Tibial nerve (tissue), 4 donors: ENCODE measurements around the gene PDXP. TPM values are rescaled to one million over a fixed set of nuclear protein-coding genes. Genes with fewer than 3 reads are reported as not detected.

Experiments used
- DNase-seq, 2 donors: peaks; one replicate each; pipeline ENCODE4 v3.0.0-alpha.2; 2019; ENCODE audit warnings: low spot score in 2 of 2
- H3K27ac ChIP-seq, 4 donors: fragments of 200-600 bp; sonication (generic) in 3 of 4; one replicate each; pipeline ENCODE4 v1.5.1; 2017 to 2019; ENCODE audit warnings: mild to moderate bottlenecking in 1 of 4
- H3K27me3 ChIP-seq, 2 donors: fragments of 200-600 bp; sonication (generic) in 1 of 2; one replicate each; pipeline versions ENCODE4 v1.5.1 to v1.6.0; 2017 to 2019
- H3K36me3 ChIP-seq, 3 donors: fragments of 200-600 bp; sonication (generic); one replicate each; pipeline ENCODE4 v1.5.1; 2018 to 2019
- H3K4me1 ChIP-seq, 4 donors: fragments of 200-600 bp; sonication (generic) in 3 of 4; one replicate each; pipeline ENCODE4 v1.5.1; 2017 to 2019
- H3K4me3 ChIP-seq, 4 donors: fragments of 200-600 bp; sonication (generic) in 3 of 4; one replicate each; pipeline ENCODE4 v1.5.1; 2017 to 2019; ENCODE audit warnings: mild to moderate bottlenecking in 1 of 4, moderate library complexity in 1 of 4
- H3K9me3 ChIP-seq, 4 donors: fragments of 200-600 bp; sonication (generic) in 3 of 4; one replicate each; pipeline ENCODE4 v1.5.1; 2017 to 2019
- CTCF ChIP-seq, 5 experiments: fragments of 200-600 bp in 3 of 5; fragments of 450-650 bp in 2 of 5; sonication (generic) in 3 of 5; IDR thresholded peaks; one replicate each; pipeline ENCODE4 v1.5.1; 2016 to 2019; ENCODE audit warnings: antibody characterized with exemption in 5 of 5, mild to moderate bottlenecking in 3 of 5, moderate library complexity in 2 of 5
- EP300 ChIP-seq, 2 donors: sonication (generic); formaldehyde crosslinking; IDR thresholded peaks; one replicate each; pipeline ENCODE4 v1.6.1; 2017; ENCODE audit warnings: antibody characterized with exemption in 2 of 2, mild to moderate bottlenecking in 1 of 2
- POLR2A ChIP-seq, 2 donors: fragments of 450-650 bp; IDR thresholded peaks; one replicate each; pipeline ENCODE4 v1.6.1; 2017; ENCODE audit warnings: antibody characterized with exemption in 2 of 2, mild to moderate bottlenecking in 2 of 2, moderate library complexity in 2 of 2
- WGBS, 2 donors: methylation state at CpG; one replicate each; pipeline ENCODE4 v1.1.5; 2018; 5-methylcytosine and 5-hydroxymethylcytosine counted together
- small RNA-seq: library from RNA; depleted of rRNA; stranded (forward); fragments of <200 nt; gene quantifications from one replicate; pipeline ENCODE3, GENCODE V24; 2016
- total RNA-seq, 4 donors: library from RNA; depleted of rRNA; stranded (reverse); fragments of >200 nt; gene quantifications; one replicate each; pipeline ENCODE4 v1.1.0, GENCODE V29; 2016

PDXP gene
- total RNA-seq, 4 donors from 2014 or later = 14.7 to 19.7 (median 16.2) TPM

GRCh38 chr22:37713761-37714160, 55.2 kb downstream of the PDXP start:
- H3K36me3 ChIP-seq = peaks cover 0 to 32% (median 0%) of the 10 kb centered on the region in 3 donors
- H3K27ac ChIP-seq = no peak overlapping the region
- H3K4me3 ChIP-seq = no peak overlapping the region
- H3K9me3 ChIP-seq = no peaks in the 10 kb centered on the region
- no peaks in the 10 kb centered on the region for H3K27me3 ChIP-seq
- no peak for DNase-seq
- 91 to 92% methylated on average over 7 of the region's 7 CpGs for WGBS, 2 donors
- no peaks in the 10 kb centered on the region for H3K4me1 ChIP-seq
- TF ChIP-seq CTCF (IDR thresholded peaks at IDR 0.05) = no peak
- TF ChIP-seq POLR2A (IDR thresholded peaks at IDR 0.05) = no peak
- no peak for TF ChIP-seq EP300 (IDR thresholded peaks at IDR 0.05)

- 87 to 89% methylated on average over 2 of the region's 2 CpGs for WGBS, 2 donors
- no peak overlapping the region for H3K4me3 ChIP-seq
- TF ChIP-seq POLR2A (IDR thresholded peaks at IDR 0.05) (no peak), EP300 (IDR thresholded peaks at IDR 0.05) (no peak)
- no peak for DNase-seq
- peaks cover 0 to 23% (median 0%) of the 10 kb centered on the region in 3 donors for H3K36me3 ChIP-seq
- no peaks in the 10 kb centered on the region for H3K9me3 ChIP-seq
- H3K27ac ChIP-seq = no peak overlapping the region
- H3K27me3 ChIP-seq = no peaks in the 10 kb centered on the region
- H3K4me1 ChIP-seq = no peaks in the 10 kb centered on the region
Observed at GRCh38 chr22:37714634-37715033, 56.1 kb downstream of the PDXP start.

GRCh38 chr22:37715760-37716159, 57.2 kb downstream of the PDXP start:
- H3K9me3 ChIP-seq = no peaks in the 10 kb centered on the region

More at GRCh38 chr22:37715760-37716159, 57.2 kb downstream of the PDXP start:
- Histone ChIP-seq H3K36me3 (peaks cover 0 to 22% (median 0%) of the 10 kb centered on the region in 3 donors), H3K27ac (no peak overlapping the region), H3K27me3 (no peaks in the 10 kb centered on the region), H3K4me1 (no peaks in the 10 kb centered on the region), H3K4me3 (no peak overlapping the region)
- no peak for DNase-seq
- TF ChIP-seq POLR2A (IDR thresholded peaks at IDR 0.05) (no peak), CTCF (IDR thresholded peaks at IDR 0.05) (no peak), EP300 (IDR thresholded peaks at IDR 0.05) (no peak)
- WGBS, 2 donors = 91 to 93% methylated on average over 7 of the region's 7 CpGs

Small RNA genes lying within 50 kb of the gene (small RNA-seq; reads per million reads assigned to genes)
- not detected for gene RN7SL385P

Other genes with a start within 250 kb of the PDXP start
- 1 to 10 TPM in 3 of 4 donors, under 1 TPM in 1; 0.30 to 4.4 (median 3.1) TPM for gene ELFN2, start 231.2 kb upstream of the PDXP start, total RNA-seq
- gene MFNG, start 172.3 kb upstream of the PDXP start, total RNA-seq = 10 to 100 TPM; 11.7 to 24.9 (median 19.4) TPM
- gene CARD10, start 139.3 kb upstream of the PDXP start, total RNA-seq = 10 to 100 TPM; 12.5 to 21.6 (median 17.0) TPM
- 10 to 100 TPM; 28.4 to 53.4 (median 33.4) TPM for gene CDC42EP1, start 98.2 kb upstream of the PDXP start, total RNA-seq
- gene LGALS2, start 78.6 kb upstream of the PDXP start, total RNA-seq = not detected
- 10 to 100 TPM; 66.3 to 99.0 (median 77.2) TPM for gene GGA1, start 49.9 kb upstream of the PDXP start, total RNA-seq
- 10 to 100 TPM in 2 of 4 donors, 1 to 10 TPM in 2; 7.5 to 19.8 (median 13.9) TPM for gene SH3BP1, start 19.1 kb upstream of the PDXP start, total RNA-seq
- gene LGALS1, start 16.9 kb downstream of the PDXP start, total RNA-seq = 1,000 to 10,000 TPM; 1,362 to 3,592 (median 2,463) TPM
- 10 to 100 TPM; 24.1 to 39.5 (median 31.2) TPM for gene NOL12, start 27.6 kb downstream of the PDXP start, total RNA-seq
- gene TRIOBP, start 38.3 kb downstream of the PDXP start, total RNA-seq = 100 to 1,000 TPM; 140 to 160 (median 151) TPM
- gene GCAT, start 149.2 kb downstream of the PDXP start, total RNA-seq = 10 to 100 TPM; 10.3 to 39.8 (median 21.5) TPM
- not detected for gene GALR3, start 164.7 kb downstream of the PDXP start, total RNA-seq
- 10 to 100 TPM; 51.6 to 76.1 (median 58.8) TPM for gene ANKRD54, start 185.6 kb downstream of the PDXP start, total RNA-seq
- 100 to 1,000 TPM; 271 to 291 (median 274) TPM for gene EIF3L, start 190.7 kb downstream of the PDXP start, total RNA-seq
- gene MICALL1, start 247.6 kb downstream of the PDXP start, total RNA-seq = 10 to 100 TPM; 10.7 to 34.5 (median 20.4) TPM